ENCODE measurements around the gene SERPINB1. TPM values are rescaled to one million over a fixed set of nuclear protein-coding genes. Genes with fewer than 3 reads are reported as not detected.

SERPINB1 gene
- total RNA-seq, 2 experiments from 2014 or later, result 200 to 243 TPM

DNA sequence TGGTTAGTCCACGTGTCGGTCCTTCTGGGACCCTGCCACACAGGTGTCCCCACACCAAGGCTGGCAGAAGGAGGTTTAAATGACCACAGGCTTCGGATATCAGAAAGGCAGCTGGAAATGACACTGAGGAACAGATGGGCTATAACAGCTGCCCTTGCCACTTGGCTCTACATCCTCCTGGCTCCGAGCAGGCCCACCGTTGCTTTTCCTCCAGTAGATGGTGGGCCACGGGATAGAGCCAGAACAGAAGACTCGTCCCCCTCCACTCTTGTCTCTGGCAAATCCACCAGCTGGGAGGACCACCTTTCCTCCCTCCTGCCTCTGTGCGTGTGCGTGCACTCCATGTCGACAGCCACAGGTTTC is 58.9 kb downstream of the SERPINB1 start:
- intact Hi-C loops (cut with DNase I, micrococcal nuclease), result no loop called here
- H3K9me3 Mint-ChIP-seq (ENCODE audit: low read depth), result no peaks in the 10 kb centered on the region
- ATAC-seq (no peak), DNase-seq (no peak)
- no peaks in the 10 kb centered on the region for H3K27me3 Mint-ChIP-seq
- no peak overlapping the region for H3K27ac Mint-ChIP-seq
- H3K36me3 Mint-ChIP-seq (ENCODE audit: low read depth), result peaks cover 42% of the 10 kb centered on the region
- POLR2A ChIA-PET, result interaction anchor here (1.3 kb wide), 1 partner anchor 9 kb away, joined by 6 read pairs; no protein-coding TSS in a partner anchor
- H3K4me3 Mint-ChIP-seq, result no peak overlapping the region
- H3K4me1 Mint-ChIP-seq, result peaks cover 16% of the 10 kb centered on the region
- CTCF ChIA-PET, result interaction anchor here (0.6 to 4.3 kb wide), 8 partner anchors 8 to 170 kb away, joined by 3 to 13 read pairs (median 4); partner anchors contain the start of genes MYLK4 and WRNIP1

DNA sequence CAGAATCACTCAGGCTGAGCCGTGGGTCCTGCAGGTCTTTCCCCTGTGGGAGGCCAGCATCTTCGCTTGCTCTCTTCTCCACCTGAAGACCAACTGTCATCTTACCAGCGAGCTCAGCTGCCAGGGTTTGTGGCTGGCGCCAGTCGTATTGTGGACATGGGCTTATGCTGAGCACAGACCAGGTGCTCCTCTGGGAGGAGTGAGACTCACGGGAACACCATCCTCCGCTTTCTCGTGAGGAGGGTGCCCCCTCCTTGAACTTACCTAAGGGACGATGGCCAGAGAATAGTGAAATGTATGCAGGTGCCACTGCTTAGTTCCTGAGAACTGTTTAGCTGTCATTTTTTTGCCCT is 59.3 kb downstream of the SERPINB1 start:
- DNase-seq (no peak), ATAC-seq (no peak)
- Mint-ChIP-seq H3K27me3 (no peaks in the 10 kb centered on the region), H3K4me3 (no peak overlapping the region), H3K9me3 (ENCODE audit: low read depth) (no peaks in the 10 kb centered on the region), H3K4me1 (peaks cover 19% of the 10 kb centered on the region), H3K36me3 (ENCODE audit: low read depth) (peaks cover 38% of the 10 kb centered on the region), H3K27ac (no peak overlapping the region)
- intact Hi-C loops (cut with DNase I, micrococcal nuclease), result no loop called here
- ChIA-PET POLR2A (interaction anchor here (1.3 kb wide), 1 partner anchor 9 kb away, joined by 6 read pairs; no protein-coding TSS in a partner anchor), CTCF (interaction anchor here (0.7 to 4.3 kb wide), 5 partner anchors 9 to 238 kb away, joined by 3 to 13 read pairs (median 5); partner anchors contain the start of gene WRNIP1)

Small RNAs within 50 kb of the gene (microRNA-seq; reads per million reads assigned to microRNA genes)
- not detected for gene MIR4645 (ENCODE audit: borderline replicate concordance)

Other genes with a start within 250 kb of the SERPINB1 start
- gene MYLK4, start 90.9 kb downstream of the SERPINB1 start, total RNA-seq, result under 1 TPM; 0.12 to 0.16 TPM
- 10 to 100 TPM; 41.6 to 42.3 TPM for gene WRNIP1, start 76.5 kb downstream of the SERPINB1 start, total RNA-seq
- gene SERPINB9, start 61.4 kb upstream of the SERPINB1 start, total RNA-seq, result 100 to 1,000 TPM in 1 of 2 experiments, 10 to 100 TPM in 1; 90.0 to 109 TPM
- gene SERPINB6, start 129.7 kb upstream of the SERPINB1 start, total RNA-seq, result 10 to 100 TPM; 36.2 to 41.3 TPM
- gene NQO2, start 158.0 kb upstream of the SERPINB1 start, total RNA-seq, result 10 to 100 TPM; 40.7 to 44.2 TPM
- 10 to 100 TPM; 17.4 to 19.3 TPM for gene RIPK1, start 226.6 kb upstream of the SERPINB1 start, total RNA-seq

Data from activated CD4-positive, alpha-beta T cell treated with anti-CD3 and anti-CD28 coated beads for 36 hours (primary cell).